Forelimb muscle (tissue), 1 donor: ENCODE data around the gene TECRL. TPM values are rescaled to one million over a fixed set of nuclear protein-coding genes. Genes with fewer than 3 reads are reported as not detected.

Experiments
- DNase-seq: peaks from one replicate; pipeline ENCODE4 v3.0.0-alpha.2; 2013; ENCODE audit warnings: low read depth
- polyA plus RNA-seq: library from polyadenylated mRNA; unstranded; fragments of 120-200 nt; gene quantifications from one replicate; pipeline ENCODE4 v1.2.1, GENCODE V29; 2013; ENCODE audit not compliant: insufficient read length

The TECRL gene
- polyA plus RNA-seq, 1 donor, result 34.8 TPM

DNA sequence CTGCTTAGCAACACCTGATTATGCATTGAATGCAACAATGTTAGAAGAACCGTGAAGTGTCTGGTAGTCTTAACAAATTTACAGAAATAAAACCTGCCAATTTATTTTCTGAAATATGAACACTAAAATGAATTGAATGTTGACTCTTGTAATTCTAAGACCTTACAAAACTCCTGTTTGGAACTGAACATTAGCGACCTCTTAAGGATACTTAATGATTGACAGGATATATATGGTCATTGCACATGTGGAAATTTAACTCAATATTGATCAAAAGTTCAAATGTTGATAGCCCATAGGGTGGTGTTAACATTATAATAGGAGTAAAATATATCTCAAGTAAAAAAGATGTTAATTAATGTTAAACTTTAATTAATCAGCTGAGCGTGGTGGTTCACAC is 79.1 kb downstream of the TECRL start:
- DNase-seq, result no peak

DNA sequence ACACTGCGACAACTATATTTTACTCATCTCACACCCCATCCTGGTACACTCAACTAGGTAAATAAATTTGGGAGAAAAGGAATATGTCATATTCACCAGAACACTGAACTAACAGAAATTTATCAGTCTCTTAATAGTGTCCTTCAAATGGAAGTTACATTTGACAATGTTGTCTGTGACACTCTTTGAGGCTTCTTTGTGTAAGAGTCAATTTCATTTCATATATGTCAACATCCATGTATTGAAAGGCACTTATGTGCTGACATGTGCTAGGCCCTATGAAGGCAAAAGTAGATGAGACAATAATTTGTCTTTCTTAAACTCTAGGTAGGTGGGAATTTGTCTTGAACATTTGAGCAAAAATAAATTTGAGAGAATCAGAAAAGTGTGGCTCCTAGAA is 82.0 kb downstream of the TECRL start:
- no peak for DNase-seq

DNA sequence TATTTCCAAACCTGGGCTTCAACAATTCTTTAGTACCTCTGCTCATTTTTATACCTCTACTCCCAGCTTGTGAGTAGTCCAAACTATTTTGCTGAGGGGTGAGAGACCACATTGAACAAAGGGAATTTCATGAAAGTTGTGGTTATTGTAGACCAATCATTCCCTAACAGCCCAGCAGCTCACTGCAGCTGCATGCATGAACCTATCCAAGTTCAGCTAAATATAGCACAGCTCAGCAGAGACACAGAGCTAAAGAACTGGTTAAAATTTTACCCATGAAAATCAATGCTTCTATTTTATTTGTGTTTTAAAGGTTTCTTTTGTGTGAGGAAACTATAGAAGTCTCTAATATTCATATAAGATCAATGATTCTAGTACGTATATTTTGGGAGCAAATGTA is 82.7 kb downstream of the TECRL start:
- DNase-seq, result no peak

GRCh38 chr4:64306255-64306565 is 103.0 kb downstream of the TECRL start:
- no peak for DNase-seq

DNA sequence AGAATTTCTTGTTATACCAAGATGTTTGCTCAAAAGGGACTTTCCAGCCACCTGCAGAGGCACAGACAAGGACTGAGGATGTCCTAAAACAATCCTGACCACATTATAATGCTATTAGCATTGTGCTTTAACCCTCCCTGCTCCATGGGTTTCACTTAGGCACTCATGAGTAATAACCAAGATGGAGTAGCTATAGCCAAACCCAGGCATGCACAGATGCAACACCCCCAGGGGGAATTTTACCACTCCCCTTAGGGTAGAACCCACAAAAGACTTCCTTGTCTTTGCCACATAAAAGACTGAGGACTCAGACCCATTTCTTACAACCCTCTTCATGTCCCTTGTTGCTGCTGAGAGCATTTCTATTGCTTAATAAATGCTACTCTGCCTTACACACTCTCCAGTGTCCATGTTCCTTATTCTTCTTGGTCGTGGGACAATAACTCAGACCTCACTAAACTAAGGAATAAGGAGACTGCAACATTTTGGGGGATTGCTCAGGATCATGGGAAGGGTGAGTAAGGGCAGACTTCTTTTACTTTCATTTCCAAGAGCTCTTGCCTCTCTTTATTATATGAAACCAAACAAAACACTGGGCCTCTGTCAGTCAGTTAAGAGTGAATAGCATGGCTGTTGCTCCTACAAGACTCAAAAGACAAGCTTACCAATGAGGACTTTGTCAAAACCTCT is 103.5 kb downstream of the TECRL start:
- DNase-seq, result no peak

DNA sequence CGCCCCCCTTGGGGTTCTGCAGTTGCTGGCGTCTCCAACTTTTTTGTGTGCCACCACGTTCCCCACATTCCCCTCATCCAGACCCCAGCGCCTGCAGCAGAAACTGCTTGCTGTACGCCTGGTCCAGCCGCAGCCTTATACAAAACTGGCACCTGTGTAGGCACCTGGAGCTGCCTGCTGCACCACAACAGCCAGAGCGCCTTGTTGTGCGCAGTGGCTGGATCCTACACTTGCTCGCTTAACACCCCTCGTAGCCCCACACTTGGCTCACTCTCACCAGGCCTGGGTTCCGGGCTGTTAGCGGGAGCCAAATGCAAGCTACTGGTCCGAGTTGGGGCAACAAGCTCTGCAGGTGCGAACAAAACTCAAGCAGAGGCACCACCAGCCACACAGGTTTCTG is 136.8 kb downstream of the TECRL start:
- no peak for DNase-seq

DNA sequence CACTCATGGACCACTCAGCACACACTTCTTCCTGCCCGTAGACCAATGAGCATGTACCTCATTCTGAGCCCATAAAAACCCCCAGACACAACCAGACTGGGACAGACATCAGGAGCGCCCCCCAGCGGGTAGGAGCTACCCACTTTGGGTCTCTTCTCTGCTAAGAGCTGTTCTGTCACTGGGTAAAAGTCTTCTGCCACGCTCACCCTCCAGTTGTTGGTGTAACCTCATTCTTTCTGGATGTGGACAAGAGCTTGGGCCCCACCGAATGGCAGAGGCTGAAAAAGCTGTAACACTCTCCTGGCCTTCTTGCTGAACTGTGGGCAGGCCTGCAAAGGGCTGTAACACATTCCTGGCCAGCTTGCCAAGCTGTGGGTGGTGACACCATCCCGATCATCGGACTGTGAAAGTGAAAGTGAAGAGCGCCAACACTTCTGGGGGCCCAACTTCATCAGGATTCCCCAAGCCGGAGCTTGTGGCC is 137.6 kb downstream of the TECRL start:
- no peak for DNase-seq

GRCh38 chr4:64266669-64267068 is 142.6 kb downstream of the TECRL start:
- DNase-seq, result no peak

- no peak for DNase-seq
Measured at GRCh38 chr4:64266263-64266662, 143.0 kb downstream of the TECRL start.

DNA sequence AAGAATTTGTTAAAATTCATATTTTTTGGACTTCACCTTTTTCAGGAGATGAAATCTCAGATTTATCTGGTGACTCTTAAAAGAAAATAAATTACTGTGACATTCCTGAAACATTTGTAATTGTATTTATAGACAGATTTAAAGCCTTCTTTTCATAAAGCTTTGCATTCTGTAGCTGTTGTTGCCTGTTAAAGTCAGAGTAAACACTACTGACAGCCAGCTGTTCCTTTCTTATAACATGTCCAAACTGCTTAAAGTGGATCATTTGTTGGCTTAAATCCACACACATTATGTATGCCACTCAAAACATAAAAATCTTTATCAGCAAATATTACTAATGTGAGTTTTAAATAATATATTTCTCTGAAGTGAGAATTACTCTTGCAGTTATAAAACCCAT is 157.5 kb downstream of the TECRL start:
- DNase-seq, result no peak

DNA sequence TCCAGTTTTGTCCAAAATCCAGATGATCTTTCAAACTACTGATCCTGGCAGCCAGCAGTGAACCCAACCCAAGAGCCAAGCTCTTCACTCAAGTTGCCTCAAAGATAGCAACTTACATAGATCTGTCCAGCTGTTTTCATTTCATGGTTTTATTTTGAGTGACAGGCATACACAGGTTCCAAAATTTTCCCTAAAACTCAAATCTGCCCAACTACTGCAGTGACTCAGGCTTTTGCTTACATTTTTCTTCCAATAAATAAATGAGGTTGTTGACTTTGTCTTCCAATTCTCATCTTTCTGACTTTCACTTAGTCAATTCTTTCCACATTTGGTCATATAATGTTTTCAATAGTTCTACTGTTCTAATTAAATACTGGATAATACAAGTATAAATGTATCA is 158.8 kb downstream of the TECRL start:
- no peak for DNase-seq

DNA sequence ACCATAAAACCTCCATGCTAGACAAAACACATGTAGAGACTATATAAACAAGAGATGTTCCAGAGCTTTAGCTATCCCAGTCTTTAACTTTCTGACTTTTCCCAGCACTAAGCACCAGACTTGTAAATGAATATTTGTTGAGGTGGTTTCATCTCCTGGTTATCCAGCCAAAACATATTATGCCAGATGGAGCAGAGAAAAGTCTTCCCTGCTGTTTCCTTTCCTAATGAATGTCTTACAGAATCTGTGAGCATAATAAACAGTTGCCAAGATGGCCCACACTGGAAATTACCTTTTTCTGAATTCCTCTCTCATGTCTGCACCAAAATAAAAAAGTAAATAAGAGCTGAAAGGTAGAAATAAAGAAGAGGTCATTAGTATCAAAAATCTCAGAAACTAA is 159.2 kb downstream of the TECRL start:
- DNase-seq, result no peak

DNA sequence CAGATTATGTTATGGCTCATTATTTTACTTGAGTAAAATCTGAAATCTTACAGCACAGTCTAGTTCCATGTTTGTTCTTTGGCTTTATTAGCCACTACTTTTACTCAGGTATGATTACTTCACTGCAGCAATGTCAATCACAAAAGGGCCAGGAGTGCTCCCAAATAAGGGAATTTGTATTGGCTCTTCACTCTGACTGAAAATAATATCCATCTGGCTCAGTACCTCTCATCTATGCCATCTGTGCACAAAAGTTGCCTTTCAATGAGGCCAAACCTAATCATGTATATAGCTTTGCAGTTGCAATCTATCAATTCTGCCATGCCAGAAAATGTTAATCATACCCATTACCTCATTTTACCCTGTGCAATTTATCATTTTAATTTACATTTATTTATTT is 161.1 kb downstream of the TECRL start:
- no peak for DNase-seq

- no peak for DNase-seq
Measured at GRCh38 chr4:64230709-64231310, 178.4 kb downstream of the TECRL start.
